ENCODE results near the gene DNAJC6. TPM values are rescaled to one million over a fixed set of nuclear protein-coding genes. Genes with fewer than 3 reads are reported as not detected.
A peak's percentile ranks its signal among the peaks of the same experiment; 100 is the strongest.

The DNAJC6 gene
- polyA plus RNA-seq, 1 donor (not counting 4 experiments of a cell fraction or from before 2014, with no cell fraction given): 7.7 TPM

- H3K4me3 ChIP-seq (ENCODE audit: control insufficient read depth in 2 of 3, extremely low read depth in 1 of 3, insufficient read depth in 2 of 3, low read depth in 1 of 3, low read length in 3 of 3): peak overlapping the region in 1 of 3 experiments; percentile 39
- no peak overlapping the region for H2AFZ ChIP-seq (ENCODE audit: control insufficient read depth, low read length)
Measured at GRCh38 chr1:65310078-65310587, 790 bp downstream of the DNAJC6 start.

GRCh38 chr1:65311760-65312159 lies 2.4 kb downstream of the DNAJC6 start:
- Histone ChIP-seq H3K36me3 (ENCODE audit: control insufficient read depth in 2 of 2, extremely low read depth in 1 of 2, insufficient read depth in 2 of 2, low read length in 2 of 2) (no peaks in the 10 kb centered on the region), H3K4me3 (ENCODE audit: control insufficient read depth in 2 of 3, extremely low read depth in 1 of 3, insufficient read depth in 2 of 3, low read depth in 1 of 3, low read length in 3 of 3) (no peak overlapping the region), H4K20me1 (ENCODE audit: control insufficient read depth, extremely low read depth, insufficient read depth, low read length) (peaks cover 3% of the 10 kb centered on the region), H3K9me1 (ENCODE audit: control insufficient read depth, extremely low read depth, insufficient read depth, low read length) (no peaks in the 10 kb centered on the region), H3K4me1 (ENCODE audit: control insufficient read depth, extremely low read depth, insufficient read depth, low read length) (no peaks in the 10 kb centered on the region), H3K9me3 (ENCODE audit: control insufficient read depth, low read depth, low read length) (no peaks in the 10 kb centered on the region), H3K9ac (ENCODE audit: control insufficient read depth, extremely low read depth, insufficient read depth, low read length) (no peak overlapping the region), H3K4me2 (ENCODE audit: control insufficient read depth, extremely low read depth, insufficient read depth, low read depth, low read length) (no peak overlapping the region), H2AFZ (ENCODE audit: control insufficient read depth, low read length) (no peak overlapping the region), H3K79me2 (ENCODE audit: control insufficient read depth, insufficient read depth, low read length) (no peaks in the 10 kb centered on the region), H3K27ac (ENCODE audit: control insufficient read depth, insufficient read depth, low read length) (no peak overlapping the region), H3K27me3 (ENCODE audit: control insufficient read depth, extremely low read depth, insufficient read depth, low read length) (no peaks in the 10 kb centered on the region)
- TF ChIP-seq CTCF (optimal IDR thresholded peaks at IDR 0.05 in 1 of 3, IDR thresholded peaks at IDR 0.05 in 1 of 3, conservative IDR thresholded peaks at IDR 0.05 in 1 of 3; ENCODE audit: extremely low read depth in 1 of 3, insufficient read depth in 2 of 3, low read length in 3 of 3) (no peak), EZH2 (IDR thresholded peaks at IDR 0.05; ENCODE audit: low read length) (no peak)
- FAIRE-seq (no peak), DNase-seq (ENCODE audit: low read depth, low spot score) (no peak)
- dilution Hi-C loops (cut with MboI; ENCODE audit: extremely low pct_ligation_motif_present, low sequenced_read_pairs): no loop called here

More at GRCh38 chr1:65310078-65310587, 790 bp downstream of the DNAJC6 start:
- Histone ChIP-seq H3K4me1 (ENCODE audit: control insufficient read depth, extremely low read depth, insufficient read depth, low read length) (no peaks in the 10 kb centered on the region), H4K20me1 (ENCODE audit: control insufficient read depth, extremely low read depth, insufficient read depth, low read length) (no peaks in the 10 kb centered on the region), H3K9me3 (ENCODE audit: control insufficient read depth, low read depth, low read length) (no peaks in the 10 kb centered on the region), H3K4me2 (ENCODE audit: control insufficient read depth, extremely low read depth, insufficient read depth, low read depth, low read length) (peak overlapping the region; percentile 55), H3K36me3 (ENCODE audit: control insufficient read depth in 2 of 2, extremely low read depth in 1 of 2, insufficient read depth in 2 of 2, low read length in 2 of 2) (no peaks in the 10 kb centered on the region), H3K9me1 (ENCODE audit: control insufficient read depth, extremely low read depth, insufficient read depth, low read length) (no peaks in the 10 kb centered on the region), H3K79me2 (ENCODE audit: control insufficient read depth, insufficient read depth, low read length) (no peaks in the 10 kb centered on the region), H3K27me3 (ENCODE audit: control insufficient read depth, extremely low read depth, insufficient read depth, low read length) (no peaks in the 10 kb centered on the region), H3K27ac (ENCODE audit: control insufficient read depth, insufficient read depth, low read length) (no peak overlapping the region), H3K9ac (ENCODE audit: control insufficient read depth, extremely low read depth, insufficient read depth, low read length) (no peak overlapping the region)
- no peak for DNase-seq (ENCODE audit: low read depth, low spot score)
- TF ChIP-seq CTCF (optimal IDR thresholded peaks at IDR 0.05 in 1 of 3, IDR thresholded peaks at IDR 0.05 in 1 of 3, conservative IDR thresholded peaks at IDR 0.05 in 1 of 3; ENCODE audit: extremely low read depth in 1 of 3, insufficient read depth in 2 of 3, low read length in 3 of 3): no peak
- TF ChIP-seq EZH2 (IDR thresholded peaks at IDR 0.05; ENCODE audit: low read length): no peak
- dilution Hi-C loops (cut with MboI; ENCODE audit: extremely low pct_ligation_motif_present, low sequenced_read_pairs): no loop called here
- no peak for FAIRE-seq

Data from keratinocyte (primary cell).